Measurements from ENCODE around the gene RAB31. TPM values are rescaled to one million over a fixed set of nuclear protein-coding genes. Genes with fewer than 3 reads are reported as not detected.

The RAB31 gene
- polyA plus RNA-seq, 1 of the 3 experiments (the other 2 are of a cell fraction): 23.0 TPM

- Histone ChIP-seq H3K27me3 (ENCODE audit: insufficient read depth) (no peaks in the 10 kb centered on the region), H3K4me1 (ENCODE audit: control insufficient read depth in 1 of 2, insufficient read depth in 2 of 2, low read depth in 1 of 2, low read length in 1 of 2) (peaks cover 0 to 4% of the 10 kb centered on the region in 2 experiments; a peak in 2 of 4 replicates), H3K79me2 (ENCODE audit: insufficient read depth) (no peaks in the 10 kb centered on the region), H3K9ac (no peak overlapping the region), H3K27ac (ENCODE audit: low read depth in 2 of 2, low read length in 1 of 2) (no peak overlapping the region), H3K9me3 (no peaks in the 10 kb centered on the region), H4K20me1 (ENCODE audit: insufficient read depth) (no peaks in the 10 kb centered on the region), H3F3A (replicated peaks; ENCODE audit: insufficient read depth) (peaks cover 20% of the 10 kb centered on the region), H3K36me3 (replicated peaks in 1 of 2; ENCODE audit: control insufficient read depth in 1 of 2, insufficient read depth in 2 of 2, low read length in 1 of 2) (no peaks in the 10 kb centered on the region), H3K9me2 (no peaks in the 10 kb centered on the region), H2AFZ (ENCODE audit: low read depth) (no peak overlapping the region), H3K4me2 (no peak overlapping the region), H3K4me3 (ENCODE audit: low read depth in 2 of 2, low read length in 1 of 2) (no peak overlapping the region)
- DNase-seq: no peak
- ChIA-PET CTCF (no interaction called here), POLR2A (no interaction called here)
- TF ChIP-seq TAF1 (IDR thresholded peaks at IDR 0.05; ENCODE audit: borderline replicate concordance, low read depth, low read length) (no peak), RCOR1 (IDR thresholded peaks at IDR 0.05; ENCODE audit: low read length) (no peak), MEF2A (IDR thresholded peaks at IDR 0.05; ENCODE audit: borderline replicate concordance, low read depth) (no peak), RFX5 (IDR thresholded peaks at IDR 0.05; ENCODE audit: low read length) (no peak), NFIC (IDR thresholded peaks at IDR 0.05; ENCODE audit: borderline replicate concordance) (no peak), SMC3 (IDR thresholded peaks at IDR 0.05; ENCODE audit: low read depth, low read length) (no peak), RXRA (IDR thresholded peaks at IDR 0.05; ENCODE audit: borderline replicate concordance, low read depth) (no peak), NRF1 (IDR thresholded peaks at IDR 0.05; ENCODE audit: low read depth, low read length) (no peak), FOSL2 (IDR thresholded peaks at IDR 0.05; ENCODE audit: borderline replicate concordance, low read depth) (no peak), YY1 (IDR thresholded peaks at IDR 0.05; ENCODE audit: low read depth) (no peak), TCF12 (IDR thresholded peaks at IDR 0.05) (no peak), FOXM1 (IDR thresholded peaks at IDR 0.05; ENCODE audit: low read depth) (no peak), REST (IDR thresholded peaks at IDR 0.05; ENCODE audit: low read depth, low read length) (no peak), MXI1 (IDR thresholded peaks at IDR 0.05; ENCODE audit: low read depth, low read length) (no peak), FOXJ3 (CRISPR knock-in tag; IDR thresholded peaks at IDR 0.05) (no peak), GATA2 (CRISPR knock-in tag; IDR thresholded peaks at IDR 0.05) (no peak), TEAD4 (IDR thresholded peaks at IDR 0.05; ENCODE audit: borderline replicate concordance, insufficient read depth) (no peak), EP300 (IDR thresholded peaks at IDR 0.05; ENCODE audit: borderline replicate concordance in 1 of 2, low read depth in 1 of 2, low read length in 1 of 2) (no peak)
- 92% methylated on average over 6 of the region's 6 CpGs for WGBS (ENCODE audit: low lambda C conversion rate)
Observed at GRCh38 chr18:9878783-9879242, 170.7 kb downstream of the RAB31 start.

All from SK-N-SH (cell line).